Measurements from ENCODE around the gene KLF15. TPM values are rescaled to one million over a fixed set of nuclear protein-coding genes. Genes with fewer than 3 reads are reported as not detected.

Gene KLF15
- total RNA-seq, 2 donors from 2014 or later = 43.4 to 55.1 TPM

- TF ChIP-seq CTCF (IDR thresholded peaks at IDR 0.05) = no peak
- no peaks in the 10 kb centered on the region for H3K9me3 ChIP-seq
- H3K27ac ChIP-seq = no peak overlapping the region
- H3K4me3 ChIP-seq = no peak overlapping the region
- no peaks in the 10 kb centered on the region for H3K4me1 ChIP-seq
- H3K36me3 ChIP-seq = no peaks in the 10 kb centered on the region
- H3K27me3 ChIP-seq = no peaks in the 10 kb centered on the region
- no peak for DNase-seq (ENCODE audit: low spot score)
Observed at GRCh38 chr3:126313166-126313565, 44.0 kb downstream of the KLF15 start.

- H3K4me3 ChIP-seq = no peak overlapping the region
- no peaks in the 10 kb centered on the region for H3K9me3 ChIP-seq
- no peak for DNase-seq (ENCODE audit: low spot score)
- H3K4me1 ChIP-seq = no peaks in the 10 kb centered on the region
- TF ChIP-seq CTCF (IDR thresholded peaks at IDR 0.05) = no peak
- H3K27ac ChIP-seq = no peak overlapping the region
- no peaks in the 10 kb centered on the region for H3K27me3 ChIP-seq
- H3K36me3 ChIP-seq = no peaks in the 10 kb centered on the region
Observed at GRCh38 chr3:126312341-126312740, 44.9 kb downstream of the KLF15 start.

- Histone ChIP-seq H3K27ac (no peak overlapping the region), H3K4me1 (no peaks in the 10 kb centered on the region), H3K27me3 (no peaks in the 10 kb centered on the region), H3K9me3 (no peaks in the 10 kb centered on the region), H3K4me3 (no peak overlapping the region), H3K36me3 (no peaks in the 10 kb centered on the region)
- TF ChIP-seq CTCF (IDR thresholded peaks at IDR 0.05) = no peak
- no peak for DNase-seq (ENCODE audit: low spot score)
Observed at GRCh38 chr3:126311338-126311978, 45.8 kb downstream of the KLF15 start.

GRCh38 chr3:126310816-126311215 lies 46.4 kb downstream of the KLF15 start:
- Histone ChIP-seq H3K36me3 (no peaks in the 10 kb centered on the region), H3K4me3 (no peak overlapping the region), H3K27ac (no peak overlapping the region), H3K4me1 (no peaks in the 10 kb centered on the region), H3K9me3 (no peaks in the 10 kb centered on the region), H3K27me3 (no peaks in the 10 kb centered on the region)
- no peak for DNase-seq (ENCODE audit: low spot score)
- no peak for TF ChIP-seq CTCF (IDR thresholded peaks at IDR 0.05)

GRCh38 chr3:126309861-126310655 lies 47.1 kb downstream of the KLF15 start:
- H3K4me1 ChIP-seq = no peaks in the 10 kb centered on the region
- H3K9me3 ChIP-seq = no peaks in the 10 kb centered on the region
- no peak for TF ChIP-seq CTCF (IDR thresholded peaks at IDR 0.05)
- DNase-seq (ENCODE audit: low spot score) = no peak
- no peak overlapping the region for H3K27ac ChIP-seq
- H3K27me3 ChIP-seq = no peaks in the 10 kb centered on the region
- no peaks in the 10 kb centered on the region for H3K36me3 ChIP-seq
- H3K4me3 ChIP-seq = no peak overlapping the region

Measured in right atrium auricular region (tissue), 2 donors.